ENCODE results near the gene ATP8B4. TPM values are rescaled to one million over a fixed set of nuclear protein-coding genes. Genes with fewer than 3 reads are reported as not detected.

The ATP8B4 gene
- total and polyA plus RNA-seq, 5 experiments from 2014 or later = 0.18 to 0.99 TPM; not detected in 3

DNA sequence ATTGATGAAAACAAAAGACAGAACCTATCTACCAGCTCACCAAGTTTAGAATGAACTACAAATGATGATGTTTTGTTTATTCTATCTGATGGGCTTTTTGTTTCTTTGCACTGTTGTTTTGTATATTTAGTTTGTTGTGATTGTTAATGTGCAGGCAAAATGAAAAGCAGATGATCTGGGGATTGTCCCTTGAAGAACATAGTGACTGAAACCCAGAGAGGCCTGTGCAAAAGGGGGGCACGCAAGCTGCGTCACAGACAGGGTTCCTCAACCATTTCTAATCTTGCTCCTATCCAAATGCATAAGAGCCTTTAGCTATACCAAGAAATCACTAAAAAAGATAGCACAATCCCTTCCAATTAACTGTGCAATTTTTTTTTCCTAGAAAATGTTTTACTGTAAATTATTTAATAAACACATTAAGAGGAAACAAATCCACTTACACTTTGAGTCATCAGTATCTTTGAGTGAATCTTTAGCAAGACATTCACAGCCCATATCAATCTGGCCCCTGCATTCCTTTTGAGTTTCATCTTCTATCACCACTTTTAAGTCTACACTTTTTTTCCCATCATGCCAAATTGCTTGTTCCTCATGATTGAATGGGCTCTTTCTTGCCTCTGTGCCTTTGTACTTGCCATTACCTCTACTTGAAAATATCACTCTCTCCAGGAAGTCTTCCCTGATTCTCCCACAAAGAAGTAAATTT lies 220.3 kb downstream of the ATP8B4 start:
- H3K9me3 Mint-ChIP-seq = peaks cover 0 to 3% (median 0%) of the 10 kb centered on the region in 9 donors
- no peaks in the 10 kb centered on the region for H3K4me1 Mint-ChIP-seq
- no peaks in the 10 kb centered on the region for H3K36me3 Mint-ChIP-seq
- POLR2A ChIA-PET = no interaction called here
- no peak overlapping the region for H3K27ac Mint-ChIP-seq
- ATAC-seq (no peak), DNase-seq (no peak)
- no peak overlapping the region for H3K4me3 Mint-ChIP-seq
- peaks cover 0 to 6% (median 0%) of the 10 kb centered on the region in 5 donors for H3K27me3 Mint-ChIP-seq

DNA sequence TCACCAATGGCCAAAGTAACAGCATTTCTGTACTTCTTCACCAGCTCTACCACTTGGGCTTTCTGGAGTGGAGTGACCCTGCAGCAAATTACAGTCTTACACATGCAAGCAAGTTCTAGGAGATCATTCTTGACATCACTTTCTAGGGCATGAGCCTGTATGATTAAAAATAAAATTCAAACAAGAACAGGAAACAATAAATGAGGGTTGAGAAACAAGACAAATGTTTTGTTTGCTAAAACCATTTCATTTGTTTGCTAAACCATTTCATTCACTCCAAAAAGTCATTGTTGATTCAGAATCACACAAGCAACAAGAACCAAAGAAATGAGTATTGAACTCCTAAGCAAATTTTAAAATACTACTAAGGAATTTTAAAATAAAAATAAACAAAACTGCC lies 220.9 kb downstream of the ATP8B4 start:
- no peak overlapping the region for H3K27ac Mint-ChIP-seq
- no peak for ATAC-seq
- no peak for DNase-seq
- POLR2A ChIA-PET = no interaction called here
- no peak overlapping the region for H3K4me3 Mint-ChIP-seq
- peaks cover 0 to 3% (median 0%) of the 10 kb centered on the region in 9 donors for H3K9me3 Mint-ChIP-seq
- H3K27me3 Mint-ChIP-seq = peaks cover 0 to 3% (median 0%) of the 10 kb centered on the region in 5 donors
- no peaks in the 10 kb centered on the region for H3K36me3 Mint-ChIP-seq
- H3K4me1 Mint-ChIP-seq = no peaks in the 10 kb centered on the region

DNA sequence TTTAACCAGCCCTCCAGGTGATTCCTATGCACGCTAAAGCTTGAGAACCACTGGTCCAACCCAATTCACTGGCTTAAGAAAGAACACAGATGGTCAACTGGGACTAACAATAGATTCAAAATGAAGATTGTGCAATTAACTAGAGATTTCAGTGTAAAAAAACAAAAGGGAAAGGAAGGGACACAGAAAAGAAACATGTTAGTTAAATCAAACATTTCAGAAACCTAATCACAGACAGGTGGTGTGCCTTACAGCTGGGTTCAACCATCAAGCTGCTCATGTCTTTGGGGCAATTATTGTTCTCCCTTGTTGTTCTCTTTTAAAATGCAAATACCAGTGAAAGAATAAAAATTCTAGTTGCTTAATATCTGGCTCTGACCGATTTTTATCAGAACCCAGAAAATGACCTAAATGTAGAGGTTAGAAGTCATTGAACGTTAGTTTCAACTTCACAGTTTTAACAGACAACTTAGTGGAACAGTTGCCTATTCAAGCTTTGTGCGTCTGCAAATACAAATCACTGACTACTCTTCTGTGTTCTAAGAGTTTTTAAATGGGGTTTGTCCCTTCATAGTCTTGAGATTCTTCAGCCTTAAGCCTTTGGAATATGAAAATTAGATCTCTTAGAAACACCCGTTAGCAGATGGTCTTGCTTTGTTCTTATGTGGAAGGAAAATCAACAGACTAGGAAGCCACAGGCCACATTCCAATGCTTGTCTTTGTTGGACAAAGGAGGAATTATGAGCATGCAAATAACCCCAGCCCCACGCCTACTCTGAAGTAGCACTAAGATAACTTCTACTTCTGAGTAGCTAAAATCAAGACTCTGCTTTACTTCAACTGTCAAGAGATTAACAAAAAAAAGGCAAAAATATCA lies 223.4 kb downstream of the ATP8B4 start:
- DNase-seq (no peak), ATAC-seq (no peak)
- Mint-ChIP-seq H3K4me3 (no peak overlapping the region), H3K4me1 (no peaks in the 10 kb centered on the region), H3K9me3 (peaks cover 0 to 3% (median 0%) of the 10 kb centered on the region in 9 donors), H3K27me3 (peaks cover 0 to 3% (median 0%) of the 10 kb centered on the region in 5 donors), H3K27ac (no peak overlapping the region), H3K36me3 (no peaks in the 10 kb centered on the region)
- POLR2A ChIA-PET = no interaction called here

DNA sequence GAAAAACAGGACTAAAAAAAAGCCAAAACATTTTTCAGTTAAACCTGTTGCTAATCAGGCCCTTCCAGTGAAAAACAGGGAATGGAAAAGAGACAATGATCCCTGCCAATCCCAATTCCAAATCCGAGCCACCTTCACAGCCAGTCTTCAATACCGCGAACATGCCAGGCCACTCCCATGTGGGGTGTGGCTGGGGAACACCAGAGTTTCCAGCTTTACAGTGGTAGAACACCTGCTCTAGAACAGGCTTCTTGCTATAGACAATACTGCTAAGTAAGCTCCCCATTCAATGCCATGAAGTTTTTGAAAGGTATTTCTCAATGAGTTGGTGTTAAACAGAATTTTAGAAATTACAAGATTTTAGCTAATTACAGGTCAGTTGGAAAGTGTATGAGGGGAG lies 228.3 kb downstream of the ATP8B4 start:
- POLR2A ChIA-PET = no interaction called here
- DNase-seq (no peak), ATAC-seq (no peak)
- Mint-ChIP-seq H3K36me3 (no peaks in the 10 kb centered on the region), H3K4me3 (no peak overlapping the region), H3K4me1 (no peaks in the 10 kb centered on the region), H3K27ac (no peak overlapping the region), H3K9me3 (no peaks in the 10 kb centered on the region), H3K27me3 (peaks cover 0 to 5% (median 0%) of the 10 kb centered on the region in 5 donors)

DNA sequence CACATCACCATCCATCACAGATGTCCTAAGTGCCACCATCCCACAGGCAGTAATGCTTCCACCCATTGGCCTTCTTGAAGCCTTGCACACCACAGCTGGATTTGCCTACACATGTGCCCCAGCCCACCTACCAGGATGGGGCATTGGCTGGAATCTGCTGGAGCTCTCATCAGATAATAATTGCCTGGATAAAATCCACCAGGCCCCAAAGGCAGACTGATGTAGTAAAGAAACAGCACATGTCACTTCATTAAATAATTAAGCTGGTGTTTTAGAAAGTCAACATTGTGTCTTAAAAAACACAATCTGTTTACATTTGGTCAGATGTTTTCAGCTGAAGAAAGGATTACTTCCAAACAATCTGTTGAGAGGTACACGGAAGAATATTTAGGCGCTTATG lies 229.5 kb downstream of the ATP8B4 start:
- no peaks in the 10 kb centered on the region for H3K36me3 Mint-ChIP-seq
- no peaks in the 10 kb centered on the region for H3K4me1 Mint-ChIP-seq
- no peaks in the 10 kb centered on the region for H3K9me3 Mint-ChIP-seq
- POLR2A ChIA-PET = no interaction called here
- H3K27me3 Mint-ChIP-seq = peaks cover 0 to 5% (median 0%) of the 10 kb centered on the region in 5 donors
- no peak for ATAC-seq
- no peak overlapping the region for H3K4me3 Mint-ChIP-seq
- H3K27ac Mint-ChIP-seq = no peak overlapping the region
- no peak for DNase-seq

DNA sequence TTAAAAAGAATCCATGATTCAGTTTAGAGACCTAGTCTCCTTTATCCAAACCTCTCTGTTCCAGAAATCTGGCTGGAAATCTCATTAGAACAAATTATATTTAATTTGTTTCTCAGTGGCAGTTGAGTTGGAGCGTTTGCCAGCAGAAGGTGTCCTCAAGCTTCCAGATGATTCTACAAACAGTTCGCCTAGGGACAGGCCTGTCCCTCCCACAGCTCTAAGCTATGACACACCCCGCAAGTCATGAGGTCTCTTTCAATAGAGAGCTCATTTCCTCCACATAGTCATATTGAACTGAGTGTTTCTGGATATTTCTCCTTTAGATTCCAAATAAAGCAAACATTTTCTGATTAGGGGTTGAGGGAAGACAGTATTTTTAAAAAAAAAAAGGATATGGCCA lies 230.3 kb downstream of the ATP8B4 start:
- Mint-ChIP-seq H3K4me3 (no peak overlapping the region), H3K27me3 (peaks cover 0 to 5% (median 0%) of the 10 kb centered on the region in 5 donors), H3K36me3 (no peaks in the 10 kb centered on the region), H3K9me3 (no peaks in the 10 kb centered on the region), H3K27ac (no peak overlapping the region), H3K4me1 (no peaks in the 10 kb centered on the region)
- DNase-seq (no peak), ATAC-seq (no peak)
- POLR2A ChIA-PET = no interaction called here

DNA sequence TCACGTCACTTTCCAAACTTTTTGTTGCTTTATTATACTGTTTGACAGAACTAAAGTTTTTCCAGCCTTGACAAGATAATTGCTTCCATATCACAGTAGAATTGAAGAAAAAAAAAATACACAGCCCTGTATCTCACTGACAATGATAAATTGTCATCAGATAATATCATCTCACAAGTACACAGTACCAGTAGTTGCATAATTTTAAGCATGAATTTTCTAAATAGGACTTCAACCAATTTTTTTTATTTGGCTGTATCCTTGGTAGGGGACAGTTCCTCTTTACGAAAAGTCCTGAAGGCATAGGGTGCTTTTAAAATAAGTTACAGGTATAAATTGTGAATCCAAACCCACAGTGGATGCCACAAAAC lies 230.7 kb downstream of the ATP8B4 start:
- no peaks in the 10 kb centered on the region for H3K9me3 Mint-ChIP-seq
- no peaks in the 10 kb centered on the region for H3K36me3 Mint-ChIP-seq
- no peak overlapping the region for H3K4me3 Mint-ChIP-seq
- POLR2A ChIA-PET = no interaction called here
- no peak for DNase-seq
- ATAC-seq = no peak
- H3K4me1 Mint-ChIP-seq = no peaks in the 10 kb centered on the region
- peaks cover 0 to 5% (median 0%) of the 10 kb centered on the region in 5 donors for H3K27me3 Mint-ChIP-seq
- no peak overlapping the region for H3K27ac Mint-ChIP-seq

DNA sequence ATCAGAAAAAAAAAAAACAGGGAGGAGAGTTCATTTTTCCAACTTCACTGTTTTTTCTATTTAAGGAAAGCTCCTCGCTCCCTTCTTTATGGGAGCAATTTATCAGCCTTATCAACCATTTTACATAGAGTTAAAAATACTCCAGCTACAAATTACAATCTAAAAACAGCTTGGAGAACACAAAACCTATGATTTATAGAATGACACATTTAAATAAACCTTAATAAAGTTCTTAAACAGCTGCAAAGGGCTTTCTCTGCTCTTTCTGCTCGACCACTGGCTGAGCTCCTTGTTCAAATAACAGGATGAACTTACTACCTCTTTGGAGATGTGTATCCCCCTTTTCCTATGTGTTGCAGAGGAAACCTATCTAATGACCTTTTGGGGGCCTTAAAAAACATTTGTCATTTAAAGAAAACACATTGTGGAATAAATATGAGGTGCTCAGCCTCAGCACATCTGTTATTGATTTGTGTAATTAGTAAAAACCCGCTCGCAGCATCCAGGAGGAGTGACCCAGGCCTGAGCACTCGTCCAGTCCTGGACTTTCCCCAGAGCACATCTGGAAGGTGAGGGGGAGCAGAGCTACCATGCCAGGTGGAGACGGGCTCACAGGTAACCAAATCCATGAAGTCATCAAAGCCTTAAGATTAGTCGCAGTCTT lies 231.2 kb downstream of the ATP8B4 start:
- Mint-ChIP-seq H3K27me3 (peaks cover 0 to 5% (median 0%) of the 10 kb centered on the region in 5 donors), H3K9me3 (no peaks in the 10 kb centered on the region), H3K27ac (no peak overlapping the region), H3K4me3 (no peak overlapping the region), H3K36me3 (no peaks in the 10 kb centered on the region), H3K4me1 (no peaks in the 10 kb centered on the region)
- ATAC-seq (no peak), DNase-seq (no peak)
- POLR2A ChIA-PET = interaction anchor here (0.5 kb wide), 1 partner anchor 471 kb away, joined by 3 read pairs; no protein-coding TSS in a partner anchor

DNA sequence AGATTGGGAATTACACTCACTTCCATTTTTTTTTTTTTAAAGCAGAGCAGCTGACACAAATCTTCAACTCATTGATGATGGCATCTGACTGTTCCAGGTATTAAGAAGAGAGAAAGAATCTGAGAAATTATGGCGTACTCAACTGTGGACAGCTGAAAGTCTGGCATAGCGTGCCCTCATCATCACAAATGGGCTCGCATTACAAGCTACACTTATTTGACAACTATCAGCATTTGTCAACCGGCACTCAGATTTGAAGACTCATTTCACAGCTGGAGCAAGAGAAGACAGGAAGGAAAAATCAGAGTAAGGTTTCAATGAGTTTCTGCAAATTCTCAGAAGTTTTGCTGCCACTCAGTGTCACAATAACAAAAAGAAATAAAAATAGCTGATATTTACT lies 235.9 kb downstream of the ATP8B4 start:
- Mint-ChIP-seq H3K27me3 (peaks cover 0 to 5% (median 0%) of the 10 kb centered on the region in 5 donors), H3K27ac (no peak overlapping the region), H3K36me3 (no peaks in the 10 kb centered on the region), H3K9me3 (no peaks in the 10 kb centered on the region), H3K4me1 (no peaks in the 10 kb centered on the region), H3K4me3 (no peak overlapping the region)
- POLR2A ChIA-PET = no interaction called here
- ATAC-seq = no peak
- DNase-seq = no peak

DNA sequence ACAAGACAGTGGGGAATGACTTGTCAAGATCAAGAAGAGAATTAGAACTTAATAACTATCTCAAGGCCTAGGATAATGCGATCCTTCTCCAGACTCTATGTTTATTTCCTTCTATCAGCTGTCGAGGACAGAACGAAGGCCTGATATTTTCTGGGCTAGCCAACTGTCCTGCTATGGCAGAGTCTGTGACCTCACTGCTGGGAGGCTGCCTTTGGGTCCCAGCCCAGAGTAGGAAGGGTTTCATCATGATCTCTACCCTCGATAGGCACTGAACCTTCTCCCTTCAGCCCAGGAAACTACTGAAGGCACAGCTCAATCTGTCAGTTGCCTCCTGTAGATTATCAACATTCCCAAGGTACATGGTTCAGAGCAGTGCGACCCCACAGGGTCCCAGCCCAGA lies 237.2 kb downstream of the ATP8B4 start:
- no peaks in the 10 kb centered on the region for H3K9me3 Mint-ChIP-seq
- no peak overlapping the region for H3K4me3 Mint-ChIP-seq
- no peak overlapping the region for H3K27ac Mint-ChIP-seq
- peaks cover 0 to 5% (median 0%) of the 10 kb centered on the region in 5 donors for H3K27me3 Mint-ChIP-seq
- ATAC-seq = no peak
- no peak for DNase-seq
- POLR2A ChIA-PET = no interaction called here
- no peaks in the 10 kb centered on the region for H3K36me3 Mint-ChIP-seq
- no peaks in the 10 kb centered on the region for H3K4me1 Mint-ChIP-seq

DNA sequence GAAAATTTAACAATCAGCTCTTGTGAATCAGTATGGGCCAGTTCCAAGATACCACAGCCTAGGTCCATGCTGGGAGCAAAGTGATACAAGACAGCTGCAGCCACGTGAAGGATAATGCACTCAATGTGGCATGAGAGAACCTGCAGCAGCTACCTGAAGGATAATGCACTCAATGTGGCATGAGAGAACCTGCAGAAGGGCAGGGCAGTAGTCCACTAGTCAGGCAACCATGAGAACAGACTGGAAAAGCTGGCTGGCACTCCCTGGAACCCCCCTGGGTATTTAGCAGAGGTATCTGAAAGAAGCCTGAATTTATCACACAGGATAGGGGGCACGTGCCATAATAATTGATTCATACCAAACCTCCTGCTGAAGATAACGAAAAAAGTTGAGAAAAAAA lies 237.6 kb downstream of the ATP8B4 start:
- Mint-ChIP-seq H3K4me1 (no peaks in the 10 kb centered on the region), H3K27me3 (peaks cover 0 to 5% (median 0%) of the 10 kb centered on the region in 5 donors), H3K4me3 (no peak overlapping the region), H3K36me3 (no peaks in the 10 kb centered on the region), H3K27ac (no peak overlapping the region), H3K9me3 (no peaks in the 10 kb centered on the region)
- POLR2A ChIA-PET = no interaction called here
- ATAC-seq (no peak), DNase-seq (no peak)

DNA sequence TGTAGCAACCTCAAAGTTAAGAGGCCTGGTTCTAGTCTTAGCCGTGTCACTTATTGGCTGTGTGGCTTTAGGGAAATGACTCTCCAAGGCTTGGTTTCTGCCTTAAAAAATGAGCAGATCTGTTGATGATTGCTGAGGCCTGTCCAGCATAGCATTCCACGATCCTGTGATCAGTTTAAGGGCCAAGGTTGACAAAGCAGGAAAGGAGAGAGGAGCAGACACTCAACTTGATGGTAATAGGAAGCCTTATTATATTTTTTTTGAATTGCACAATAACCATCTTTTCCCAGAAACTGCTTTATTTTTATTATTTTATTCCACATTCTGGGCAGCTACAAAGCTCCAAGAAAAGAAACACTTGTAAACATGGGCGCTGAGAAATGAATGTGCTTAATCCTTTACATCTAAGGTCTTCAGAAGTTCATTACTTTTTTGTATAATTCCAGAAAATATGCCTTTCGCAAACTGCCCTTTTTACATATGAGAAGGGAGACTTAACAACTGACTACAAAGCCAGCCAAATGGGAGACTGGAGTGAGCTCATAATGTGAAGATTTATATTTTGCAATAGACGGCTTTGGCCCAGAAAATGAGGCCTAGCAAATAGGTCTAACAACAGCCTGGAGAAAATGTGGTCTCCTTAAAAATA lies 241.0 kb downstream of the ATP8B4 start:
- H3K36me3 Mint-ChIP-seq = no peaks in the 10 kb centered on the region
- POLR2A ChIA-PET = no interaction called here

More for the DNA sequence above, 241.0 kb downstream of the ATP8B4 start:
- DNase-seq (no peak), ATAC-seq (no peak)
- no peak overlapping the region for H3K27ac Mint-ChIP-seq
- H3K4me3 Mint-ChIP-seq = no peak overlapping the region
- peaks cover 0 to 2% (median 0%) of the 10 kb centered on the region in 4 donors for H3K4me1 Mint-ChIP-seq
- no peaks in the 10 kb centered on the region for H3K9me3 Mint-ChIP-seq
- peaks cover 0 to 7% (median 0%) of the 10 kb centered on the region in 5 donors for H3K27me3 Mint-ChIP-seq
